Effector CD8-positive, alpha-beta T cell (primary cell): ENCODE measurements around the gene THSD4.
"Not testable (repeated sequence)": the region's sequence is repeated elsewhere in the genome, so short reads cannot be mapped to it uniquely, and the experiment has no call there.

Experiments
- DNase-seq: peaks from one replicate; lab custom pipeline; 2025; lab: John Stamatoyannopoulos, UW

THSD4 gene

GRCh38 chr15:71658827-71659729 lies 543.8 kb downstream of the THSD4 start:
- no peak for DNase-seq

DNA sequence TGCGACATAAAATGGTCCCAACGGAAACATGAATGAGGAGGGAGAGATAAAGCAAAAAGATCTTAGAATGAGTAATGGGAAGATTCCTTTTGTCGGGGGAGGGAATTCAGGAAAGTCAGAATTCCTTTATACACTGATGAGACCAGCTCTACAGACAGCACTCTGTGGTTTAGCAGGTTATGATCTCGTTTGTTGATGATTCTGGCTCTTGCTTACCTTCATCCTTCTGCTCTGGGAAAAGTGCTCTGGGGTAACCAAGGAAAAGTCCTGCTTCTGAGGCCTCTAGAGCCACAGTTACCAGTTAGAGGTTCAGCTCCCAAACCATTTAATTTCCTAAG lies 544.4 kb downstream of the THSD4 start:
- DNase-seq: no peak

DNA sequence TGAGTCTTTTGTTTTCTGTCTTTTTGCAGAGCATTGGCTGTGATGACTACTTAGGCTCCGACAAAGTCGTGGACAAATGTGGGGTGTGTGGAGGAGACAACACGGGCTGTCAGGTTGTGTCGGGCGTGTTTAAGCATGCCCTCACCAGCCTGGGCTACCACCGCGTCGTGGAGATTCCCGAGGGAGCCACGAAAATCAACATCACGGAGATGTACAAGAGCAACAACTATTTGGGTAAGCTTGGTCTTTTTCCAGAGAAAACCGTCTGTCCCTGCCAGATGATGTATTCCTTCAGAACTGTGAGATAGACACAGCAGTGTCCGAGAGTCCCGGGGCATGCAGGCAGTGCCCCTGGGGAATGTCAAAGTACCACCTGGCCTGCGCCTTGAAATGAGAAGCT lies 545.2 kb downstream of the THSD4 start:
- no peak for DNase-seq

GRCh38 chr15:71662306-71662705 lies 547.0 kb downstream of the THSD4 start:
- no peak for DNase-seq

GRCh38 chr15:71664622-71665021 lies 549.4 kb downstream of the THSD4 start:
- no peak for DNase-seq

DNA sequence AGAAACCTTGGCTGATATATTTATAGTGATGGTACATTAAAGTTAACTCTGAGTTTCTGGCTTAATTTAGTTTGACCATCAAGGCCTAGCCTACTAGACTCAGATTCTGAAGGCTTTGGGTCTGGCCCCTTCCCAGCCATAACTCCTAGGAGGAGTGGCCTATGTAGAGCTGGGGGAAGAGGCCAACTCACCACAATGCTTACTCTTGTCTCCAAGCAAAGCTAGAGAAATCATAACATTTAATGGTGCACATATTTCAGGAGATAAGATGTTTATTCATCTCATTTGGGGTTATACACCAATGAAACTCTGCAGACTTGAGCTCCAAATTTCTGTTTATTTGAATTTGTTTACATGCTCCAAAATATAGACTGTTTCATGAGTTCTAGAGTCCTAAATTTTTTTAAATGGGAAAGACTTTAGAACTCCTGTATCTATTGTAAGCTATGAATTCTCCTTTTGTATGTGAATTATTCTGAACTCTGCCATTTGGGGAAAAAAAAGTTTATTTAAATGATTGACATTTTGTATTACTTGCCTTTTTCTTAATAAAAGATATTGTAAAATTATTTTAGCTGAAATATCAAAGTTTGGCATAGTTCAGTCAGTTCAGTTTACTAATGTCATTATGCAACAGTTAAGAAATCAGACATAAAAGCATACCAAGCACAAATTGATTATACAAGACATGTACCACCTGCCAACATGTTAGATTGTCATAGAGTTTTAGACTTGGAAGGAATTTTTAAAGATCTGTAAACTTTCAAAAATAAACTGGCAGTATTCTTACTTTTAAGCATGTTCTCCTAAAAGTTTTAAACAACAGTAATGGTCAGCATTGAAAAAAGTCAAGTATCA lies 551.7 kb downstream of the THSD4 start:
- no peak for DNase-seq

DNA sequence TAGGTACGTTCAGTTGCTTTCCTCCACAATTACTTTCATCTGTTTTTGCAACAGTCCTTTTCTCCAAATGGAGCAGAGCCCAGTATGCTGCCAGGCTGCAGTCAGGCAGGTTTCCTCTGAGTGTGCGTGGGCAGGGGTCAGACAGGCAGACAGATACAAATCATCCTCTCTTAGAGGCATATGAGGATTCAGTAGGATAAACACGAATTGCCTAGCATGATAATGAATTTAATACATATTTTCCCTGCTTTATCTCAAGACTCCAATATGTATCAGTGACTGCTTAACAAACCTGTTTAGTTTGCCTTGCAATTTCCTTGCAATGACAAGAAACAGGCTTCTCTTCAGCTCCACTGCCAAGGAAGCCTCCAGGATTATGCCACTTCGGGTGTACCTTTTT lies 554.4 kb downstream of the THSD4 start:
- DNase-seq: no peak

DNA sequence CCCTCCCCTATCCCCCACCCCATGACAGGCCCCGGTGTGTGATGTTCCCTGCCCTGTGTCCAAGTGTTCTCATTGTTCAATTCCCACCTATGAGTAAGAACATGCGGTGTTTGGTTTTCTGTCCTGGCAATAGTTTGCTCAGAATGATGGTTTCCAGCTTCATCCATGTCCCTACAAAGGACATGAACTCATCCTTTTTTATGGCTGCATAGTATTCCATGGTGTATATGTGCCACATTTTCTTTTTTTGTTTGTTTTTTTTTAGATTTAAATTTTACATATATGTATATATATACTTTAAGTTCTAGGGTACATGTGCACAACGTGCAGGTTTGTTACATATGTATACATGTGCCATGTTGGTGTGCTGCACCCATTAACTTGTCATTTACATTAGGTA lies 555.0 kb downstream of the THSD4 start:
- DNase-seq: not testable (repeated sequence)

GRCh38 chr15:71674354-71674753 lies 559.1 kb downstream of the THSD4 start:
- DNase-seq: no peak

GRCh38 chr15:71677352-71677751 lies 562.1 kb downstream of the THSD4 start:
- no peak for DNase-seq

DNA sequence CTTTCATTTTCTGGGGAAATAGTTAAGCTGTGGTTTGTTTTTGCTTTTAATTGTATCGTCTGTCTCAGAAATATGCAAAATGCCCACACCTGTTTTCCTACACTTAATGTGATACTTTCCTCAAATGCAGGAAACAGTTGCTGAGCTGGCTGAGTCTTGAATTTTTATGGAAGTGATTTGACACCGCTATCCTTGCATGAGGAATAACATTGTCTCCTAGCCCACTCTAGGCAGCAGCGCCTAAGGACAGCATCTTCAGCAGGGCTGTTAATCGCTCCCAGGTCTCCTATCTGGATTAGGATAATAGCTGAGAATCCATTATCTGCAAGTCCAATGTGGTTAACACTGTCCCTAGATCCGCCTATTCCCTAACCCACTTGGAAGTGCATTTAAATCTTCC lies 562.5 kb downstream of the THSD4 start:
- no peak for DNase-seq

GRCh38 chr15:71678191-71678590 lies 562.9 kb downstream of the THSD4 start:
- no peak for DNase-seq

DNA sequence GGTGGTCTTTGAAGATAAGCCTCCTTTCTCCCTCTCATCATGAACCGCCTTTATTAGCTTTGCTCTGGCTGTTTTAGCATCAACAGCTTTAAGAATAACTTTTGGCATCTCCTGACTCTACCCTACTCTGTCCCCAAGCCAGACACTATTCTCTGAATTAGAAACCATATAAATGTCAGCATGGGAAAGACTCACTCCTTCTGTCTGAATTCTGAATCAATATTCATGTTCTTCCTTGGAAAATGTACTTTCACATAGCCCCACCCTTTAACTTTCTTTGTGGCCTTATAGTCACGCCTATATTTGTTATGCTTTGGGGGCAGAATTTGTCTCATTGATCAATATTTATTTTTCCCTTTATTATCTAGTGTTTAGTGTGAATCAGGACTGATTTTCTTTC lies 563.3 kb downstream of the THSD4 start:
- DNase-seq: no peak

DNA sequence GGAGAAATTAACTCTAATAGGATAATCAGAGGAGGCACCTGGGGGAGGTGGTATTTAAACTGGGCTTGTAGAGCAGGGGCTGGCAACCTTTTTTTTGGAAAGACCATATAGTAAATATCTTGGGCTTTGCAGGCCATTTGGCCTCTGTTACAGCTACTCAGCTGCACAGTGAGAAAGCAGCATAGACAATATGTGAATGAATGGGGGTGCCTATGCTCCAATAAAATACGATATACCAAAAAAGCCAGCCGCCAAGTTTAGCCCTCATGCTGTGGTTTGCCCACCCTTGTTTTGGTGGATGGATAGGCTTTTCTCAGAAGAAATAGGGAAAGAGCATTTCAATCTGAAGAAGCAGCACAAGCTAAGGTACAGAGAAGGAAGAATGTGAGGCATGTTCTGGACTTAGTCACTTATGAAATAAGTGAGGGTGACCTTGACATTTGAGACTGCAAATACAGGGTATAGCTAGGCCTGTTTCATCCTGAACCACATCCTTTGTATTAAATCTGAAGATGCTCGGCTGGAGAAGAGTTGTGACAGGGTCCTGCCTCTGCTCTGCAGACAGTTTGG lies 564.0 kb downstream of the THSD4 start:
- DNase-seq: no peak

DNA sequence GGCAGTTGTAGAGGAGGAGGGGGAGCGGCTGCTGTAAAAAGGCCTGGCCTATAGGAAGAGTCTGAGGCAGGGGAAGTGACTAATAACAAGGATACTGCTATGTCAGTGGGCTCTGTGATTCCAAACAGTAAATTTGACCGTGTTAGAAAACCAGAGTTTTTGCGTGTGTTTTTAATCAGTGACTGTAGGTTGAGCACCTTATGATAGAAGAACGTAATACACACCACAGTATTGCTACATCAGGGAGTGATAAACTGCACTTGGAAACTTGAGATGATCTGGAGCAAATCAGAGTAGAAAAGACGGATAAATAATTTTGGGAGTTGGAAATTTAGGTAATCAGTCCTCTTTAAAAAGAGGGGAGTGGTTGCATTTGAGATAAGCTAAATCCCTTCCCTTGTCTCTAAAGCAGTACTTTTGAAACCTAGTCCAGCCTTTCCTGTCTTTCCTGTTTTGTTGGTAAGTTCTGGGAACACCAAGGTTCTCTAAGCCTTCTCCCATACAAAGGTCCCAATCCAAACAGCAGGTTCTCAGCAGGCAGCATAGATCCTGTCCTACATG lies 564.6 kb downstream of the THSD4 start:
- no peak for DNase-seq

GRCh38 chr15:71682001-71682400 lies 566.7 kb downstream of the THSD4 start:
- no peak for DNase-seq

- no peak for DNase-seq
Observed at GRCh38 chr15:71683411-71684274, 568.4 kb downstream of the THSD4 start.

- no peak for DNase-seq
Observed at GRCh38 chr15:71685420-71685993, 570.2 kb downstream of the THSD4 start.

DNA sequence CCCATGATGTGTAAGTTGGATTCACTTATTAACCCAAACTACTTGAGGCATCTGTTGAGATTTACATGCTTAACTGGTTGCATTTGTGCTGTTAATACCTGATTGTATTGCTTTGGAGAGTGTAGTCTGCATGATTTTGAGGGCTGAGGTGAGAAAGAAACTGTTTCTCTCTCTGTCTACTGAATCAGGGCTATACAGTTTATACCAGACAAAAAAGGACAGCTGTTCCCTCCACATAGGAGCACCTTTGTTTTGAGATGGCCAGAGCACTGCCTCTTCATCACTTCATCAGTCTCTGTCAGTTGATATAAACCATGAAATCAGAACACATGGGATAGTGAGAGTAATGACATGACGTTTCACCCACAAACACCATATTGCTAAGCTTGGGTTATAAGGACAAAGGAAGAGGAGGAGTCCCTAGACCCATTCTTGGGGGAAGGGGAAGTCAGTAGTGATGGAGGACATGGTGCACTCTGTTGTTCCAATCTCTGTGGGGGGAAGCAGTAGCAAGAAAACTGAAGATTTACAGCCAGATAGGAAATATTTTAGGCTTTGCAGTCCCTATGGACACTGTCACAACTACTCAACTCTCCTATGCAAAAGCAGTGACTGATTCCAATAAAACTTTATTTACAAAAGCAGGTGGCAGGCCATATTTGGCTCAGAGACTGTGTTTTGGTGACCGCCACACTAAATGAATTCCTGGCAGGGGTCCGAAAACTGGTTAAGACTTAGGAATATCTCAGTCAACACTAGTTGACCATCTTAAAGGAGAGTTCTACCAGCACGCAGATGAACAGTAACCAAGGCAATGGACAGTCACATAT lies 571.2 kb downstream of the THSD4 start:
- DNase-seq: no peak

DNA sequence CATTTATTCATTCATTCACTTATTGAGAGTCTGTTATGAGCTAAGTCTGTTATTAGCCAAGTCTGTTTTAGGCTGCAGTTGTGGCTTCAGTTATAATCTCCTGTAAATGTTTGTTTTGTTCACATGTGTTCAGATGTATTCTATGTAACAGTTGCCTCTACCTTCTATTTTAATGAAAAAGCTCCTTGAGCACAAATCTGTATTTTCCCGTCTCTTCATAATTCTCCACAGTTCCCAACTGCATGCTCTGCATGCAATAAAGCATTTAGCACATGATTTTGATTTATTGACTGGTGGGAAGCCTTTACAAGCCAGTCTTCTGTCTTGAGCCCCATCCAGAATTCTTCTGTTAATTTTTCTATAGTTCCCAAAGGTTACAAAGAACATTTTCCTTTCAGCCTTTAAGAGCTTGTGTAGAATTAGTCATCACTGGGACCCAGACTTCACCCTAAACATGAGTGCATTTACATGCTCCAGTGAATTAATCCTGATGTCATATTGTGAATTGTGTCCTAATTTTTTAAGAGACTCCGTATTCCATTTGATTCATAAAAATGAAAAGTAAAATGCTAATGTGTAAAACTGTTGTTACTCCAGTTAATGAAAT lies 572.7 kb downstream of the THSD4 start:
- no peak for DNase-seq
